Measurements from ENCODE around the gene COX7C.
"Not testable (repeated sequence)": the region's sequence is repeated elsewhere in the genome, so short reads cannot be mapped to it uniquely, and the experiment has no call there.

DNA sequence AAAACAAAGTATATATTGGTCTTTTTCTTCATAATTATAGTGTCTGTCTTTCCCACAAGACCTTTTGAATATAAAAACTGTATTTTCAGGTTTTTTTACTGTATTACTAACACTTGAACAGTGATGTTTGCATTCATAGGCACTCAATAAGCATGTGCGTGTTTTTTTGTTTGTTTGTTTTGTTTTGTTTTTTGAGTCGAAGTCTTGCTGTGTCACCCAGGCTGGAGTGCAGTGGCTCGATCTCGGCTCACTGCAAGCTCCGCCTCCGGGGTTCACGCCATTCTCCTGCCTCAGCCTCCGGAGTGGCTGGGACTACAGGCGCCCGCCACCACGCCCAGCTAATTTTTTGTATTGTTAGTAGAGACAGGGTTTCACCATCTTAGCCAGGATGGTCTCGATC is 46.6 kb upstream of the COX7C start:
- not testable (repeated sequence) for TF ChIP-seq RAD21 (conservative IDR thresholded peaks at IDR 0.05); EZH2 (IDR thresholded peaks at IDR 0.05; ENCODE audit: borderline replicate concordance, insufficient read depth, low read length, poor library complexity, severe bottlenecking); EP300 (conservative IDR thresholded peaks at IDR 0.05; ENCODE audit: poor library complexity, severe bottlenecking)
- TF ChIP-seq, protein P1, sequence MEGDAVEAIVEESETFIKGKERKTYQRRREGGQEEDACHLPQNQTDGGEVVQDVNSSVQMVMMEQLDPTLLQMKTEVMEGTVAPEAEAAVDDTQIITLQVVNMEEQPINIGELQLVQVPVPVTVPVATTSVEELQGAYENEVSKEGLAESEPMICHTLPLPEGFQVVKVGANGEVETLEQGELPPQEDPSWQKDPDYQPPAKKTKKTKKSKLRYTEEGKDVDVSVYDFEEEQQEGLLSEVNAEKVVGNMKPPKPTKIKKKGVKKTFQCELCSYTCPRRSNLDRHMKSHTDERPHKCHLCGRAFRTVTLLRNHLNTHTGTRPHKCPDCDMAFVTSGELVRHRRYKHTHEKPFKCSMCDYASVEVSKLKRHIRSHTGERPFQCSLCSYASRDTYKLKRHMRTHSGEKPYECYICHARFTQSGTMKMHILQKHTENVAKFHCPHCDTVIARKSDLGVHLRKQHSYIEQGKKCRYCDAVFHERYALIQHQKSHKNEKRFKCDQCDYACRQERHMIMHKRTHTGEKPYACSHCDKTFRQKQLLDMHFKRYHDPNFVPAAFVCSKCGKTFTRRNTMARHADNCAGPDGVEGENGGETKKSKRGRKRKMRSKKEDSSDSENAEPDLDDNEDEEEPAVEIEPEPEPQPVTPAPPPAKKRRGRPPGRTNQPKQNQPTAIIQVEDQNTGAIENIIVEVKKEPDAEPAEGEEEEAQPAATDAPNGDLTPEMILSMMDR (IDR thresholded peaks at IDR 0.05; ENCODE audit: poor library complexity, severe bottlenecking), result not testable (repeated sequence)
